Right forelimb (tissue), 1 donor: ENCODE data around the gene NXF2B.
"Not testable (repeated sequence)": the region's sequence is repeated elsewhere in the genome, so short reads cannot be mapped to it uniquely, and the experiment has no call there.

Source experiments
- DNase-seq: peaks from one replicate; pipeline ENCODE4 v3.0.0-alpha.2; 2018

The NXF2B gene

GRCh38 chrX:102439908-102440307, at the start of gene NXF2B:
Gene NXF2B (minus strand): TSS chrX:102440008. CDS start chrX:102380036, 59,972 bp downstream.
- DNase-seq: not testable (repeated sequence)

- not testable (repeated sequence) for DNase-seq
These were observed 39.0 kb upstream of the NXF2B start for GRCh38 chrX:102478765-102479164.

- DNase-seq: not testable (repeated sequence)
These were observed 32.0 kb upstream of the NXF2B start, which contains the start of gene TCP11X2 for GRCh38 chrX:102471762-102472220. Gene TCP11X2 (minus strand): TSS chrX:102471812.

- DNase-seq: not testable (repeated sequence)
These were observed 30.4 kb upstream of the NXF2B start for GRCh38 chrX:102470215-102470614.

GRCh38 chrX:102458615-102459014, 18.8 kb upstream of the NXF2B start:
- not testable (repeated sequence) for DNase-seq

GRCh38 chrX:102414493-102414892, 25.3 kb downstream of the NXF2B start:
- not testable (repeated sequence) for DNase-seq

- peak; percentile 52 for DNase-seq
These were observed 93.9 kb downstream of the NXF2B start for GRCh38 chrX:102345916-102346315.

- DNase-seq: no peak
These were observed 97.9 kb downstream of the NXF2B start for GRCh38 chrX:102341867-102342266.

GRCh38 chrX:102339312-102340298, 100.2 kb downstream of the NXF2B start:
- peak; percentile 13 for DNase-seq

- peak; percentile 6 for DNase-seq
These were observed 101.6 kb downstream of the NXF2B start for GRCh38 chrX:102338162-102338561.
